ENCODE data around the gene RARB.

Gene RARB

DNA sequence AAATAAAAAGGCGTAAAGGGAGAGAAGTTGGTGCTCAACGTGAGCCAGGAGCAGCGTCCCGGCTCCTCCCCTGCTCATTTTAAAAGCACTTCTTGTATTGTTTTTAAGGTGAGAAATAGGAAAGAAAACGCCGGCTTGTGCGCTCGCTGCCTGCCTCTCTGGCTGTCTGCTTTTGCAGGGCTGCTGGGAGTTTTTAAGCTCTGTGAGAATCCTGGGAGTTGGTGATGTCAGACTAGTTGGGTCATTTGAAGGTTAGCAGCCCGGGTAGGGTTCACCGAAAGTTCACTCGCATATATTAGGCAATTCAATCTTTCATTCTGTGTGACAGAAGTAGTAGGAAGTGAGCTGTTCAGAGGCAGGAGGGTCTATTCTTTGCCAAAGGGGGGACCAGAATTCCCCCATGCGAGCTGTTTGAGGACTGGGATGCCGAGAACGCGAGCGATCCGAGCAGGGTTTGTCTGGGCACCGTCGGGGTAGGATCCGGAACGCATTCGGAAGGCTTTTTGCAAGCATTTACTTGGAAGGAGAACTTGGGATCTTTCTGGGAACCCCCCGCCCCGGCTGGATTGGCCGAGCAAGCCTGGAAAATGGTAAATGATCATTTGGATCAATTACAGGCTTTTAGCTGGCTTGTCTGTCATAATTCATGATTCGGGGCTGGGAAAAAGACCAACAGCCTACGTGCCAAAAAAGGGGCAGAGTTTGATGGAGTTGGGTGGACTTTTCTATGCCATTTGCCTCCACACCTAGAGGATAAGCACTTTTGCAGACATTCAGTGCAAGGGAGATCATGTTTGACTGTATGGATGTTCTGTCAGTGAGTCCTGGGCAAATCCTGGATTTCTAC lies at the start of gene RARB:
RARB (plus strand) TSS at position 322 of the 847 bp plus-strand sequence; CDS start at position 791, 469 bp downstream.
- DNase-seq (ENCODE audit: low read depth in 2 of 2): peak; percentile 84 to 86

DNA sequence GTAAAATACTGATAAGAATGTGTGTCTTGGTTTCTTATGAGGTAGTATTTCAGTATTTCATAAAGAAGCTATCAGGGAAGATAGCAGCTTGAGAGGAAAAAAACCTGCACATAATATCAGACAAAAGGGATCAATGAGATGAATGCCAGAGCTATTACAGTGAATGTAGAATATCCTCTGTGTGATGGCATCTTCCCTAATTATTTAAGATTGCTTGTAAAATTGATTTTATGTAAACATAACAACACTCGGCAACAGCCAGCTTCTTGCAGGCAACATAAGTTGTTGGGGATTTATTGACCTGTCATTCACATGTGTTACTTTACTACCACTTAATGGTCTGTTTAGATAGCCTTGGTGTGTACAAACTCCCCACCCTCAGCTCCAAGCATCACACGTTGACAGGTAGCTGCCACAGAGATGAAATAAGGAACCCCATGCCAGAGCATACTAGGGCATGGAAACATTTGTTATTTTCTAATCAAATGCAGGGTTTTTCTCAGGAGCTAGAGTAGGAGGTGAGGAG lies 49.2 kb upstream of the RARB start:
- no peak for DNase-seq (ENCODE audit: low read depth in 2 of 2)

DNA sequence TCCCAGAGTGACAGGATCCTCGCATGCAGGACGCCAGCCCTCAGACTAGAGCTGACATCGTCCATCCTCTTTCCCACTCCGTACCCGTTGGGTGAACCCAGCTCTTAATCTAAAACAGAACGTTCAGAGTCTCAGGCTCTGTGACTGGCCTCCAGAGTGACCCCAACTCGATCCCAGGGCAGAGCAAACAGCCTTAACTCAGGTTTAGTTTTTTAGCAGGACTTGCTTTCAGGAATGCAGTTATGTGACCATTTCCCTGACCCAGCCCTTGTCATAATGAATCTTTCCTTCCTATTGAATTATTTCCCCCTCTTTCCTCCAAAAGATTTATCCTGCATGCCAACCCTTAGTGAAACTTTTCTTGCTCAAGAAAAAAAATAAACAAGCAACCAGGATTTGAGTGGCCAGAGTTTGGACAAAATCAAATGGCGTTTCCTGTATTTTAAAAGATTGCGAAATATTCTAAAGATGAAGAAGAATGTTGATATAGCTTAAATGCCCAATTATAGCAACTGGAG lies 47.8 kb upstream of the RARB start:
- no peak for DNase-seq (ENCODE audit: low read depth in 2 of 2)

DNA sequence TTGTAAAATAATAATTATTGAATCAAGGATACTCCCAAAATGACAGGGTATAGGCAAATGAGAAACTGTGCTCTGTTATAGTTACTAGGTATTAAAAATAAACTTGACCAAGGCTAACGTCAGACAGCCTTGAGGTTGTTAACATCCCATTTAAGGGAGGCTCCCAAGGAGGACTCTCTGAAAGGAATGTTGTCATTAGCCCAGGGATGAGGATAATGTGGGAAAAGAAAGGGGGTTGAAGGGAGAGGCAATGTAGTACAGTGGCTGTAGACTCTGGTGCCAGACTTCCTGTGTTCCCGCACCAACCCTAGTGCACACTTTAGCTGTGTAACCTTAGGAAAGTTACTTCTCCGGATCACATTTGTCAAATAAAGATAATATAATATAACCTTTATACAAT lies 47.0 kb upstream of the RARB start:
- DNase-seq (ENCODE audit: low read depth in 2 of 2): no peak

DNA sequence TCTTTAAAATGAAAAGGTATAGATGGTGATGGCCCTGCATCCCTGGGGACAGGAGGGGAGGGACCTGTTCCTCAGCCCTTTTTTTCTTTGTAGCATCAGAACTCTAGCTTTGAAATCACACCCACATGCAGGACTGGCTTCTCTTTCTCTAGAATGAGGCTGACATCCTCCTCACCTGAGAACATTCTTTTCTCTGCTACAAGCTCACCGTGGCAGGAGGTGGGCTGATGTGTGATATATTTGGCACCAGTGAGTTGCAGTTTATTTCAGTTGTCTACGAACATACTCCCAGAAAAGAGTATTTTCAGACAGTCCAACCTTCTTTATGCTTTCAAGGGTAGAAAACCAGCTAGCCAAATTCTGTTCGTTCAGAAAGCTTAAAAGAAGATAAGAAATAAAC lies 43.6 kb upstream of the RARB start:
- DNase-seq (ENCODE audit: low read depth in 2 of 2): no peak

DNA sequence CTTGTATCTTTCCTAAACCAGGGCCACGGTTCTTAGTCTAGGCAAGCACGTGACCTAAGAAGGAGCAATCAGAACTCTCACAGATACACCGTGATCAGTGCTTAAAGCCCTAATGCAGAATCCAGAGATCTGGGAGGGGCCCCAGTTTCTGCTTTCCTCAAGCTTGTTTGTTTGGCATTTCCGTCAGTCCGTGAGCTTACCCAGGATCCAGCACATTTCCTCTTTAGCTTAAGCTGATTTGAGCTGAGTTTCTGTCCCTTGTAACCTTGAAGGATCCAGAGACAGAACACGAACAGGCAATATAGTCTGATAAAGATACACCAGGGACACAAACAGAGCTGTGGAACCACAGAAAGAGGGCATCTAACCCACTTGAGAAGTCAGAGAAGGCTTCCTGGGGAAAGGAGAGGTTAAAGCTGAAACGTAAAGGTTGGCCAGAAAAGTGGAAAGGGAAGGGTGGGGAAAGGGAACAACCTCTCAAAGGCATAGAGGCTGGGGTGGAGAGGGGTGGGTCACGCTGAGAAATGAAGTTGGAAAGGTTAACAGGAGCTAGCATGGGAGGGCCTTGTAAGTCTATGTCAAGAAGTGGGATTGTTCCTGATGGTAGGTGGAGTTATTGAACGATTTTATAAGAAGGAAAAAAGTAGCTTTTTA lies 42.1 kb upstream of the RARB start:
- no peak for DNase-seq (ENCODE audit: low read depth in 2 of 2)

DNA sequence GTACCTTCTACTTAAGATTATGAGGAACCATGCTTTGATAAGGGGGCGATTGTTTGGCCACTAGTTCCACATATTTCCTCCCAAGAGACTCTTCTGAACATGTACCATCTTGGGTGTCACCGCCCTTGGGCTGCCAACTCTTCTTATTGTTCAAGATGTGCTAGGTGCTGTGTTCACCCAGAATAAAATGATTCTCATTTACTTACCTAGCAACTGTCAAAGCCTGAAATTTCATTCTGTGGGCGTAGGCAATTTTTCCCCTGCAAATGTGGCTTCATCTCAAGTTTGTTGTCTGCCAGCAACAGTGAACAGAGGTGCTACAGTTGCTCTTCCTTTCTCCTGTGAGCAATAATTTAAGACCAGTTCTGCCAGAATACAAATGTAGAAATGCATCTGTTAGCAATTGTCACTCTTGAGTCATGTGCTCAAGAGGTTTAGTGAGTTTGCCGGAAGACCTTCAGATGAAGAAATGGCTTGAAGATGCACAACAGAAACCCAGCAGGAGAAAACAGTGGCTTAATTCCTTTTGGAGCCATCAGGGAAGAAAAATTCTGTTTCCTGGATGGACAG lies 41.3 kb upstream of the RARB start:
- DNase-seq (ENCODE audit: low read depth in 2 of 2): peak; percentile 14 to 28

DNA sequence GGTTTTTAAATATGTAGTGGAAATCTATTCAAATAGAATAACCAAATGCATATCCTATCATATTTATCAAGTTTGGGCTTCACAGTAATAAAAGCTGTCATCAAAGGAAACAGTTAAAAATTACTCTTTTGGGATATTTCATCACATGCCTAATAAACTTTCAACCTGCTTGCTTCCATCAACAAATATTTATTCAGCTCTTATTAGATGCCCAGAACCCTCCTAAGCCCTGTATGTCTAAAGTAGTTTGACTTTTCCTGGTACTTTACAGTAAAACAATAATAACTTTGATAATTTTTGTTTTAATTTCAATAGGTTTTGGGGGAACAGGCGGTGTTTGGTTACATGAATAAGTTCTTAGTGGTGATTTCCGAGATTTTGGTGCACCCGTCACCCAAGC lies 37.5 kb upstream of the RARB start:
- no peak for DNase-seq (ENCODE audit: low read depth in 2 of 2)

DNA sequence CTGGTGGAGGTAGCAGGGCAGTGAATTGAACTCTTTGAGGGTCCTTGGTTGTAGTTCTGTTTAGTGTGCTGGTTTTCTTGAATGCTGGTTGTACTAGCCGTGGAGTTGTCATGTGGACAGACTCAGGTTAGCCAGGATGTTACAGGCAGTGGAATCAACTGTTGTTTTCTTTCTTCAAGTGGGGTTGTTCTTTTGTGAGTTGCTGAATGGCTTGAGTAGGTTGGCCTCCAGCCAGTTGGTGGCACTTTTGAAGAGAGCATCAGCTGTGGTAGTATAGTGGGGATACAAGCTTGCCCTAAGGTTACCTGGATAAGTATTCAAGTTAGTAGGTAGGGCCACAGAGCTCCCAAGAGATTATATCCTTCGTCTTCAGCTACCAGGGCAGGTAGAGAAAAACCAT lies 31.8 kb upstream of the RARB start:
- no peak for DNase-seq (ENCODE audit: low read depth in 2 of 2)

DNA sequence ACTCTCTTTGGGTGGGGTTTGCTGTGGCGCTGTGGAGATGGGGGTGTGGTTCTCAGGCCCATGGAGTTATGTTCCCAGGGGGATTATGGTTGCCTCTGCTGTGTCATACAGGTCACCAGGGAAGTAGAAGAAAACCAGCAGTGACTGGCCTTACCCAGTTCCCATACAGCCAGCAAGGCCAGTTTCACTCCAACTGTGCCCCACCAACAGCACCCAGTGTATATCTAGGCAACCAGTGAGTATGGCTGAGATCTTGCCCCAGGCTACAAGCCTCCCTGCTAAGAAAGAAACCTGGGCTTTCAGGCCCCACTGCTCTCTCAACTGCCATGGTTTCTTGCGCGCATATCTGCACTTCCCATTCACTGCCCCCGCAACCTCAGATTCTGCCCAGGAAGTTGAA lies 31.4 kb upstream of the RARB start:
- no peak for DNase-seq (ENCODE audit: low read depth in 2 of 2)

DNA sequence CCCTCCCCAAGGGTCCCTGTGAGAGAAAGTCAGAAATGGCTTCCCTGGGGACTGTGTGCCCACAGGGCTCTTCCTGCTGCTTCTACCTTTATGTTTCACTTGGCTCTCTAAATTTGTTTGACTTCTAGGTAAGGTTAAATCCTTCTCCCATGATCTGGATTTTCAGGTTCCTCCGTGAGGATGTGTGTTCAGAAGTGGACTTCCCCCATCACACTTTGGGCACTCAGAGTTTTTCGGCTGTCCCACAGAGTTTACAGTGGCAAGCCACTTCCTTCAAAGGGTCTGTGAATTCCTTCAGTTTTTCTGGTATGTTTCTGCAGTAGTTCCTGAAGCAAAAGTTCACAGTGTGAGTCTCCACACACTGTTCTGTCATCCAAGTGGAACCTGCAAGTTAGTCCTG lies 30.9 kb upstream of the RARB start:
- DNase-seq (ENCODE audit: low read depth in 2 of 2): no peak

DNA sequence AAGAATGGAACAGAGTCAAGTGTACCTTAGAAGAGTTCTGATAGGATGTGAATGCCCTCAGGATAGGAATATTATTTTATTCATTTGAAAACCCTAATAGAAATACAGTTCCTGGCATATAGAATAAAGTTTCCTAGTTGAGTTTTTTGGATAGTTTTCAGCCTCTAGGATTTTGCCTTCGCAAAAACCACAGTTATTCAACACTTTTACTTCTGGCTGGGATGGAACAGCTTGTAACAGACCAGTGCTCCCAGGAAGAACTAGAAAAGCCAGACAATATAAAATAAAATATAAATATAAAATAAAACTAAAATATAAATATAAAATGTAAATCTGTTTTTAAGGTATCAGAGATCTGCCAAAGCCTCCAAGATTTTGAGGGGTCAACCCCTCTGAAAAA lies 27.5 kb upstream of the RARB start:
- no peak for DNase-seq (ENCODE audit: low read depth in 2 of 2)

DNA sequence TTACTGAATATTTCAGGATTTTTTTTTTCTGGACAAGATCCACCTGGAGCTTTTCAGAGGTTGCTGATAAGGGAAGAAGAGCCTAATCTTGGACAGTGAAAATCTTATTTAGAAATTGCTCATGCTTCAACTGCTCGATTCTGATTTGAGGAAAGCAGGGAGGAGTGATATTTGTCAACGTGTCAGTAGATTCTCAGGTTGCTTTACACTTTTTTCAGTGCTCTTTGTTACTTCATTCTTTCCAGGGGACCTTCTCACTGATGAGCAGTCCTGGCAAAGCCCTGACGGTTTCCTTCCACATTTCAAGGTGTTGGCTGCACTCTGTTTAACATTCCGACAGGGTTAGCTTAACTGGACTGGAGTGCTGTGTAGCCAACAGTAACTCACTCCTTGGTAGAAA lies 24.1 kb upstream of the RARB start:
- no peak for DNase-seq (ENCODE audit: low read depth in 2 of 2)

DNA sequence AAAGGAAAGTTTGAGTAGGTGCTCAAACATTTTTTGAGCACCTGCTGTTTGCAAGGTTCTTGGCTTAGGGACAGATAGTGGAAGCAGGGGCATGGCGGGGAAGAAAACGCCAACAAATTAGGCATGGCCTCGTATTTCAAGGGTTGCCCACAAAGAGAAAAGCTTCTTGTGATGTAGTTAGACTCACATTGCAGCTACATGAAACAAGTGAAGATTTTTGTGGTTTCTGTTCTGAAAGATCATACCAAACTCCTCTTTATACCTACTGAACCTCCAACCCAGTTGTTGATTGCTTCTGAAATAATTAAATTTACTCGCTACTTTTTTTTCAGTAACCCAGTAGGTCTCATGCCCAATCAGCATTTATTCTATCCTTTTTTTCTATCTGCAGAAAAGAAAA lies 23.5 kb upstream of the RARB start:
- no peak for DNase-seq (ENCODE audit: low read depth in 2 of 2)

DNA sequence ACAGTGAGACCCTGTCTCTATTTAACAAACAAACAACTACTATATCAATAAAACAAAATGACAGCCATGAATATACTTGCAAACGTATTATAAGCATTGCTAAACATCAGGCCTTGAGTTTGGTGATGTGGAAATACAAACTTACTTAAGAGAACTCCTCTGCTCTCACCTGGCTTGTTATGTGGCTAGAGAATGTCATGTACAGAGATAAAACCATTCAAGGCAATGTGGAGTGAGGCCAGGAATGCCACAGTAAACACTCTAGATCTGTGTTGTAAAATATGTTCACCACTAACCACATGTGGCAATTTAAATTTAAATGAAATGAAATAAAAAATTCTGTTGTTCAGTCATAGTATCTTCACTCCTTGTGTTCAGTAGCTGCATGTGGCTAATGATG lies 22.7 kb upstream of the RARB start:
- DNase-seq (ENCODE audit: low read depth in 2 of 2): no peak

DNA sequence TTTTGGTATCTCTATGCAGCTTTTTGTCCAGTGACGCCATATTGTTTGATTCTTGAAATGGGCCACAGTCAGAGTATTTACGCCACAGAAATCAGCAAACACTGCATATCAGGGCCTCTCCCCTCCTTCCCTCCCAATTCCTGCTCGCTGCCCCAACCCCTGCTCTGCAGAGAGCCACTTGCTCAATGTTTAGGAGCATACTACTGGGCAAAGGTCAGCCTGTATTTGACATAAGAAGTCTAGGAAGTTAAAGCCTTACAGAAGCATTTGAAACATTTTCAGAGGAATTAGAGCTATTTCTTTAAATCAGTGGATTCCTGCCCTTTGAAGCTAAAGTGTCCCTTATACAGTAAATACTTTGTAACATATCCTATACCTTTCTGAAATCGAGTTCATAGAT lies 17.4 kb upstream of the RARB start:
- DNase-seq (ENCODE audit: low read depth in 2 of 2): no peak

DNA sequence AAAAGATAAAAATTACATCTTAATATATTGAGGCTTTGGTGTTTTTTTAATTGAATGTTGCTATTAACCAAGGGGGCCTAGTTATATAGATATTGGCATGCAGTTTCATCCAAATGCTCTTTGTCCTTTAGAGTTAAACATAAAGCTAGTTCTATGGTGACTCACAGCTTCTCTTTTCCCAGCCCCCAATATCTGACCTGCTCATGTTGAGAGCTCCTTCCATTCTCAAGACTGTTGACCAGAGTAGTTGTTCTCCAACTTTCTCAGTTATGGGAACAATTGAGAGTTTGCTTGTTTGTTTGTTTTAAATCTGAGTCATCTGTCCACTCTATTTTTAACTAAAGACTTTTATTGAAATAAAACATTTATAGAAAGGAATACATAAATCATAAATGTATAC lies 15.8 kb upstream of the RARB start:
- DNase-seq (ENCODE audit: low read depth in 2 of 2): no peak

DNA sequence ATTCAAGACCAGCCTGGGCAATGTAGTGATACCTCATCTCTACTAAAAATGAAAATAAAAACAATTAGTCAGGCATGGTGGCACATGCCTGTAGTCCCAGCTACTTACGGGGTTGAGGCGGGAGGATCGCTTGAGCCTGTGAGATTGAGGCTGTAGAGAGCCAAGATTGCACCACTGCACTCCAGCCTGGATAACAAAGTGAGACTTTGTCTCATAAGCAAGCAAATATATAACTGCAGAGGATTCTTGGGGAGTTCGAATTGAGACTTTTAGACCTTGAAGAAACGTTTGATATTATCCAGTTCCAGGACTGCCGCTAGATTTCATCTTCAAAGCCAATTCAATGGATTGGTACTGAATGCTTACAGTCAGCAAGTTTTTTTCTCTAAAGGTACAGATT lies 11.9 kb upstream of the RARB start:
- no peak for DNase-seq (ENCODE audit: low read depth in 2 of 2)

DNA sequence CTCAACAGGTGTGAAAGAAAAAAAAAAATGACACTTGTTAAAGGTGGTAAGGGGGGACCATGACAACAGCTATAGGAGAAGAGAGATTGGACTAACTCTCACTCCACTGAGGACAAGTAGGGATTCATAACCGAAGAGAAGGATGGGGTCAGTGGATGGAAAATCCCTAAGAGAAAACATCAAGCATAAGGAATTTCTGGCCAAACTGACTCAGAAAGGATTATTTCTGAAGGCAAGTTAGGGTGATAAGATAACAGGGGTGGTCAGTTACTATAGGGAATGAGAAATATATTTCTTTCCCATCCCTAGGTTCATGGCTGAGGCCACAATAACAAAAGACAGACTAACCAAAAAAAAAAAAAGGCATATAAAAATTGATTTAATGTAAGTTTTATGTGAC lies 9.5 kb upstream of the RARB start:
- DNase-seq (ENCODE audit: low read depth in 2 of 2): no peak

DNA sequence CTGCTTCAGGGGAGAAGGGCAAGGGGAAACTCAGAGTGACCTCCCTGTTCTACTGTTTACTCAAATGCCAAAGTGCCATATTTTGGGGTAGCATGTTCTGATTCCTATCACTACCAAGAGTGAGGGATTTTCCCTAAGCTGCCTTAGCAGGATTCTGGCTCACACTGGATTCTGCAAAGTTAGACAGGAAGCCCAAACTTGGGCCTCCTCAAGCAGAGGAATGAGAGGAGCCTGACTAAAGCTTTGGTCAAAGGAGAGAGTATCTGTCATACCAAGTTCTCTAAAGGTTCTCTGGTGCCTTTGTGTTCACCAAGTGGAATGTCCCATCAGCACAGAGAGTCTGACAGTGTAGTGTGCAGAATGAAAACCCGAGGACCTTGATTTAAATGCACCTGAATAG lies 8.8 kb upstream of the RARB start:
- no peak for DNase-seq (ENCODE audit: low read depth in 2 of 2)

DNA sequence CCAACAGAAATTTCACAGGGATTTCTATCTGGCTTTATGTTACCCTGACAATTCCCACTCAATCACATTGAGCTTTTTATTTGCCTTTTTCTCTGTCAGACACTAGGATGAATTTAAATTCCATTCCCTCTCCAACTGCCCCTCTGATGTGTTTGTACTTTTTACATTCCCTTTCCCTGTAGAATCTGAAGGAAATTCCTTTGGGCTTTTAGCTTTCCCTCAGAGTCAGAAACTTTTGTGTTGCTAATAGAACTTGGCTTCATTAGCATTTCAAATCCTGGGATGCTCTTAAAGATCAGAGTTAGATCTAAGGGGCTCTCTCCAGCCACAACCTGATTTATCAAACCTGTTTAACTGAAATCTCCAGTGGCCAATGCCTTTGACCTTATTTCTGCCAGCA lies 7.9 kb upstream of the RARB start:
- no peak for DNase-seq (ENCODE audit: low read depth in 2 of 2)

DNA sequence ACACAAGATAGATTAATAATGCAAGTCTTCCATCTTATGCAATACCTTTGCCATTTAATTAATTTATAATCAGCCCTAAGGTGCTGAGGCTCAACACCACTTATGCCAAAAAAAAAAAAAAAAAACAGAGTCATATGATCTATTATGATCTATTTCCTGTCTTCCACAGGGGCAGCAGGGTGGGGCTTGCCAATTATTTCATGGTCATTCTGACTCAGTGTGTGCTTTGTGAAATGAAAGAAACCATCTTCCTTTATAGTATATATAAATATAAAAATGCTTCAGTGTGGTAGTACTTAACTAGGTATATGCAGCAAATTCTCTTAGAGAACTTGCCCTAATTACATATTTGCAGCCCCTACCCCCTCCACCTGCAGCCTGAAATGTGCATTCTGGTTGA lies 7.2 kb upstream of the RARB start:
- no peak for DNase-seq (ENCODE audit: low read depth in 2 of 2)

DNA sequence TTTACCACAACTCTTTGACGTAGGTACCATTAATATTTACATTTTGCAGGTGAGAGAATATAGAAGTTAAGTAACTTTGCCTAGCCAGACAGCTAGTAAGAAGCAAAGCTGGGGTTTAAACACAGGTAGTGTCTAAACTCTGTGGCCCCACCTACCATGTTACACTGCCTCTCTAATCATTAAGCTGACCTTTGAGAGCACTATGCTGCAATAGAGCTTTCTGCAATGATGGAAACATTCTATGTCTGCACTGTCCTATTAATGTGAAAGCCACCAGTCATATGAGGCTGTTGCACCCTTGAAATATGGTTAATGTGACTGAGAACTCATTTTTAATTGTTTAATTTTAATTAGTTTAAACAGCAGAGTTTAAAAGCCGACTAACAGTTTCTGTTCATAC lies 6.3 kb upstream of the RARB start:
- no peak for DNase-seq (ENCODE audit: low read depth in 2 of 2)
